Breast epithelium (tissue), 3 donors: ENCODE results near the gene ABCC12.

Experiments used
- CTCF ChIP-seq, 3 donors: fragments of 450-650 bp; IDR thresholded peaks; one replicate each; pipeline ENCODE4 v1.5.1; 2016 to 2017; ENCODE audit warnings: antibody characterized with exemption in 3 of 3, mild to moderate bottlenecking in 3 of 3, moderate library complexity in 3 of 3
- POLR2A ChIP-seq: fragments of 450-650 bp; IDR thresholded peaks from one replicate; pipeline ENCODE4 v1.6.1; 2016; ENCODE audit warnings: antibody characterized with exemption, mild to moderate bottlenecking, moderate library complexity
- POLR2AphosphoS5 ChIP-seq, 3 donors: sonication (generic); formaldehyde crosslinking; IDR thresholded peaks; one replicate each; pipeline ENCODE4 v1.6.1; 2017; ENCODE audit warnings: antibody characterized with exemption in 3 of 3

- TF ChIP-seq CTCF (IDR thresholded peaks at IDR 0.05) (no peak), POLR2AphosphoS5 (IDR thresholded peaks at IDR 0.05) (no peak), POLR2A (no peak)
Observed at GRCh38 chr16:48117217-48118105, 38.3 kb downstream of the ABCC12 start.
